Embryonic facial prominence (tissue), 1 donor: ENCODE measurements around the gene EPHA10.
"Not testable (repeated sequence)": the region's sequence is repeated elsewhere in the genome, so short reads cannot be mapped to it uniquely, and the experiment has no call there.

Experiments used
- DNase-seq: peaks from one replicate; pipeline ENCODE4 v3.0.0-alpha.2; 2016; ENCODE audit errors: extremely low spot score

Gene EPHA10

DNA sequence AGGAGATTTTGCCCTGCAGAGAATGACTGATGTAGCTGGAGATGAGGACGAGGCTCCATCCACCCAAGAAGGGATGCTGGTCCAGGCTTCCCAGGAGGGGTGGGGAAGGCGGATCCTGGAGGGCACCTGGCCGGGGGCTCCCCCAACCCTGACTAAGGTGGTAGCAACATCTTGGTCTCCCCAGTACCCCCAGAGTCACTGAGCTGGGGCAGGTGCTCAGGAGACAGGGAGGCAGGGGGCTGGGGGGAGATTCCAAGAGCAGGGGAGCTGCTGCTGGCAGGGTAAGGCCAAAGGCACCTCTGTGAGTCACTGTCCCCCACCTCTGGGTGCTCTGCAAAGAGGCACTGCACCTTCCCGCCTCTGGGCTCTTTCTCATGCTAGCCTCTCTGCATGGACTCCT is 48.6 kb downstream of the EPHA10 start:
- DNase-seq: no peak

DNA sequence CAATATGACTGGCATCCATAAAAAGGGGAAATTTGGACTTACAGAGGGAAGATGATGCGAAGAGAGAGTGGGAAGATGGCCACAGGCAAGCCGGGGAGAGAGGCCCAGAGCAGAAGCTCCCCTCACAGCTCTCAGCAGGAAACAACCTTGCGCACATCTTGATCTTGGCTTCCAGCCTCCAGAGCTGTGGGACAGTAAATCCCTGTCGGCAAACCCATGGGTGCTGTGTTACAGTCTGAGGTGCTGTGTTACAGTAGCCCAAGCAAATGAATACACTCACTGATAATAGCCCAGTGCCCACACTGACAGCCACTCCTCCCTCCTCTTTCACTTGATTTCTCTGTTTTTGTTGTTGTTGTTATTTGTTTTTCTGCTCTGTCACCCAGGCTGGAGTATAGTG is 50.2 kb downstream of the EPHA10 start:
- DNase-seq: no peak

- DNase-seq: no peak
These were observed 50.7 kb downstream of the EPHA10 start for GRCh38 chr1:37714226-37714625.

DNA sequence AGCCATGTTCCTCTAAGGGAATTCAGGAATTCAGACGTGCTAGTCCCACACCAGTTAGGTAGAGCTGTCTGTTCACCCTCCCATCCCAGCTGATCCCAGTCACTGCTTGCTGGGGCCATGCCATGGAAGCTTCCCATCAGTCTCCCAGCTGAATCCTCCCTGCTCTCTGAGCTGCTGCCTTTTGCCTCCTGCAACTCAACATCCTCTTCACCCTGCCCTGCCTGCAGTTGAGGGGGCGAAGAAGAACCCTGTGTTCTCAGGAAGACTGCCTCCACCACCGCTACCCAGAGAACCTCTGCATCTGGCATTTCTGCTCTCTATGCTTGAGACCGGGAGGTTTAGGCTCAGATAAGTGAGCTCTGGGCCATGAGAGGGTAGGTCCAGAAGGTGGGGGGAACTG is 56.4 kb downstream of the EPHA10 start:
- no peak for DNase-seq

- DNase-seq: no peak
These were observed 59.5 kb downstream of the EPHA10 start for GRCh38 chr1:37705399-37705798.

DNA sequence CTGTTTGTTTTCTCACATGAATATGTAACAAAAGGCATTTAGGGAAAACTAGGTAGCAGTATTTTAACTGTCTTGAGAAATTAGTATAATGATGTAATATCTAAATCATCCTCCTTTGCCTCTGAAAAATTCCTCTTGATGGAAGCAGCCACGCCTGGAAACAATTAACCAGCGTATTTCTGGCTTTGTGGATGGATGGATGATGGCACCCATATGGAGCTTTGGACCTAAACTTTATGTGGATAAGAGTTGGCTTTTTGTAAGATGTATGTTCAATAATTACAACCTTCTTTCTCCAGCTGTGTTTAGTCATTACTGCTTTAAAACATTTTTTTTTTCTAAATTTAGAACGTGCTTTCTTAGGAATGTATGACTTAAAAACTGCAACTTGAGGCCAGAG is 60.0 kb downstream of the EPHA10 start:
- DNase-seq: no peak

- DNase-seq: no peak
These were observed 61.9 kb downstream of the EPHA10 start for GRCh38 chr1:37703061-37703460.

- no peak for DNase-seq
These were observed 63.9 kb downstream of the EPHA10 start for GRCh38 chr1:37701051-37701450.

DNA sequence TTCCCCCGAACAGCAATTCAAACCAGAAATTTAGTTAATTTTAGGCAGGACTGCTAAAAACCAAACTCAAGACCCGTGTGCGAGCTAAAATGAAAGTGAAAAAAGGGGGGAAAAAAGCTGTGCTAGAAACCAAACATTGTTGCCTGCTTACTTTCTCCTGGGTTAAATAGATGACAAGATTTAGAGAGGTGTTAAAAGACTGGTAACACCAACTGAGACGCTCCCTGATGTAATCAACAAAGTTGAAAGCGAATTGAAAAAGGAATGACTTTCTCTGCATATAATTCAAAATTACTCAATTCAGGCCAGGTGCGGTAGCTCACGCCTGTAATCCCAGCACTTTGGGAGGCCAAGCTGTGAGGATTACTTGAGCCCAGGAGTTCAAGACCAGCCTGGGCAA is 65.8 kb downstream of the EPHA10 start:
- DNase-seq: no peak

- no peak for DNase-seq
These were observed 67.2 kb downstream of the EPHA10 start for GRCh38 chr1:37697737-37698136.

GRCh38 chr1:37697090-37697489 is 67.8 kb downstream of the EPHA10 start:
- DNase-seq: no peak

- no peak for DNase-seq
These were observed 72.1 kb downstream of the EPHA10 start for GRCh38 chr1:37692834-37693175.

DNA sequence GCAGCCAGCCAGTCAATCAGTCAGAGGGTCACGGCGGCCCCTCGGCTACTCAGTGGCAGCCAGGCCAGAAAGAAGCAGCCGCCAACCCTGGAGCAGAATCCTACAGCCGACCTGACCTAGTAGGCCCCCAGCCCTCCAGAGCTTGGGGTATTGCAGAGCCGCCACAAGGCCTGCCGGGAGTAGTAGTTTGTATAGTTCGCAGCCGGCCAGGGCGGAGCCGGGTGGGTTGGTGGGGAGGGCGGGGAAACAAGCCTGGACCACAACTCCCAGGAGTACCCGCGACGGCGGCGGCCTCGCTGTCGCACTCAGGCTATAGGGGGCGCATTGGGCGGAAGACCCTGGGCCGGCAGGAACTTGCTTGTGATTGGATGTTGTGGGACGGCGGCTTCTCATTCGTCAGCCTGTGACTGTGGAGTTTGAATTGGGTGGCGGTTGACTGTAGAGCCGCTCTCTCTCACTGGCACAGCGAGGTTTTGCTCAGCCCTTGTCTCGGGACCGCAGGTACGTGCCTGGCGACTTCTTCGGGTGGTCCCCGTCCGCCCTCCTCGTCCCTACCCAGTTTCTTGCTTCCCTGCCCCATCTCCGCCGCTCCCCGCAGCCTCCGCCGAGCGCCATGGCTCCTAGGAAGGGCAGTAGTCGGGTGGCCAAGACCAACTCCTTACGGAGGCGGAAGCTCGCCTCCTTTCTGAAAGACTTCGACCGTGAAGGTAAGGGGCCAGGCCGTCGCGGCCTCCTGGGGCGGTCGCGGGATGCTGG is 72.7 kb downstream of the EPHA10 start, which contains the start of gene CDCA8:
TSS of gene CDCA8 (plus strand) at position 439 of the 756 bp plus-strand sequence. CDS start at position 614, 175 bp downstream.
- DNase-seq: peak; percentile 96

DNA sequence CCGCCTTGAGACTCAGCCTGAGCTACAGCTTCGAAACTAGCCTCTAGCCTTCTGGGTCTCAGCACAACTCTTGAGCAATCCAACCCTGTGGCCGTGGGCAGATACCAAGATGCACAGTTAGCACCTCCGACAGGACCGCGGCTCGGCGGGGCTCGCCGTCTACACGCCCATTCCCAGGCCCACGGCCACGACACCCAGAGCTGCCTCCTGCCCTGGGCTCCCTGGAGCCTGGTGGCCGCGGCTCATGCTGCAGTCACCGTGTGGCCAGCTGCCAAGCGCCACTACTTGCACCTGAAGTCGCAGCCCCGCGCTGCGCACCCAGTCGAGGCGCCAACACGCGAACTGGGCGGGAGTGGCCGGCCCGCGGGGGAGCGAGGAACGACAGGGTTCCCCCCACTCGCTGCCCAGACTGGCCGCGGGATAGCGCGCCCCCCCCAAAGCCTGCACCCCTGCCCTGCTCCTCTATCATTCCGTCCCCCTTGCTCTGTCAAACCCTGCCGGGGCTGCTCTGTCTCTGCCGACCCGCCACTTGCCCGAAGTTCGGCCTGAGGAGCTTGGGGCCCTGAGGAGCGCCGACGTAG is 73.3 kb downstream of the EPHA10 start:
- DNase-seq: no peak

GRCh38 chr1:37688926-37689325 is 76.0 kb downstream of the EPHA10 start:
- no peak for DNase-seq

DNA sequence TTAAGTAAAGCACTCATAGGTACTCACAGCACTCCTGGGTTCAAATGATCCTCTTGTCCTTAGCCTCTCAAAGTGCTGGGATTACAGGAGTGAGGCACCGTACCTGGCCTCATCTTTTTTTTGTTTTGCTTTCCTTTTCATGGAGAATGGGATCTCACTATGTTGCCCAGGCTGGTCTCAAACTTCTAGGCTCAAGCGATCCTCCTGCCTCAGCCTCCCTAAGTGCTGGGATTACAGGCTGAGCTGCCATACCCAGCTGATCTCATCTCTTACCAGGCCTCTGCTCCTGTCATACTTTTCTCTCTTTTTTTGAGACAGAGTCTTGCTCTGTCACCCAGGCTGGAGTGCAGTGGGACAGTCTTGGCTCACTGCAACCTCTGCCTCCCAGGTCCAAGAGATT is 77.2 kb downstream of the EPHA10 start:
- DNase-seq: not testable (repeated sequence)

DNA sequence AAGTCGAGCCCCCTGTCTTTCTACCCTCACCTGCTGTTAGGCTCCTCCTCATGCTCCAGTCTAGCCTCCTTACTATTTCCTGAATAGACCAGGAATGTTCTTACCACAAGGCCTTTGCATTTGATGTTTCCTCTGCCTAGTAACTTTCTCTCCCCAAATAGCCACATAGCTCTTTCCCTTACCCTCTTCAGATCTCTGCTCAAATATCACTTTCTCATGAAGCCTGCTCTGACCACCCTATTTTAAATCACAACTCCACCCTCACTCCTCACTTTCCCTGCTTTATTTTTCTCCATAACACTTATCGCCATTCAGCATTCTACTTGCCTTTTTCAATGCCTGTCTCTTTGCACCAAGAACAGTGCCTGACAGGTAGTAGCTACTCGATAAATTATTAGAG is 79.2 kb downstream of the EPHA10 start:
- no peak for DNase-seq

DNA sequence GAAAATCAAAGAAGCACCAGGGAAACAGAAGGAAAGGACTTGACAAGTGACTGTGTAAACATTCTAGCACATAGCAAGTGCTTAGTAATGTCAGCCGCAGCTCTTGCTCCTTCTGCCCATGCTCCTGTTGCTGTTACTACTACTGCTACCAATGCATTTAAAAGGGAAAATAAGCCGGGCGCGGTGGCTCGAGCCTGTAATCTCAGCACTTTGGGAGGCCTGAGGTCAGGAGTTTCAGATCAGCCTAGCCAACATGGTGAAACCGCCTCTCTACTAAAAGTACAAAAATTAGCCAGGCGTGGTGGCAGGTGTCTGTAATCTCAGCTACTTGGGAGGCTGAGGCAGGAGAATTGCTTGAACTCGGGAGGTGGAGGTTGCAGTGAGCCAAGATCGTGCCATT is 80.7 kb downstream of the EPHA10 start:
- not testable (repeated sequence) for DNase-seq

- DNase-seq: no peak
These were observed 82.5 kb downstream of the EPHA10 start for GRCh38 chr1:37682334-37682987.

- no peak for DNase-seq
These were observed 84.0 kb downstream of the EPHA10 start for GRCh38 chr1:37680933-37681332.

DNA sequence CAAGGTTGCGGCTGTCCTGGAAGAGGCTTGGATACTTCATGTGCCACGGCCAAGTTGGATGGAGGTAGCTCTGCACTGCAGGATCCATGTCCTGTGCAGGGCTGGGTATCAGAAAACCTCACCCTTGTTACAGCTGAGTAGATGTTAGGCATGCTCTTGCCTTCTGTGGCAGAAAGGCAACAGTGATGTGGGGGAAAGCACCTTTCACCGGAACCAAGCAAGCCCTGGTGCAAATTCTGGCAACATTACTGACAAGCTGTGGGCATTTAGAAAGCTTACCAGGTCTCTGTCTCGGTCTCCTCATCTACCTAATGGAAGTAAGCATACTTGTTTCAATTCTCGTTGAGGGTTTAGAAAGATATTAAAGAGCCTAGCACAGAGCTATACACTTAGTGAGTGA is 87.1 kb downstream of the EPHA10 start:
- DNase-seq: no peak

DNA sequence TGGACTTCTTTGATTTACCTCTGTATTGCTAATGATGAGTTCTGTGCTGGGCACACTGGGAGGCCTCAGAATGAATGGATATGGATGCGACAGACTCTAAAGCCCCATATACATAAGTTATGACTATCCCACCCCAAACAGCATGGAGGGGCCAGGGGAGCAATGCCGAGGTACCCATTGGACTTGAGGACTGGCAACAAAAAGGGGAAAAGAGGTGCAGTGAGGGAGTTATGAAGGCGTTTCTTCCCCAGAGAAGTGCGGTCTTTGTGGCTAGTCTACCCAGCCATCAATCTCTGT is 87.8 kb downstream of the EPHA10 start:
- DNase-seq: no peak
